ENCODE results near the gene ZFR2.

- TF ChIP-seq POLR2A (IDR thresholded peaks at IDR 0.05; ENCODE audit: low read depth, low read length) (no peak), CTCF (IDR thresholded peaks at IDR 0.05 in 2 of 3, conservative IDR thresholded peaks at IDR 0.05 in 1 of 3; ENCODE audit: control insufficient read depth in 2 of 3, extremely low read depth in 1 of 3, insufficient read depth in 1 of 3, low read depth in 3 of 3, low read length in 3 of 3) (no peak), NRF1 (conservative IDR thresholded peaks at IDR 0.05; ENCODE audit: low read depth, low read length) (no peak), PRDM15 (CRISPR knock-in tag; IDR thresholded peaks at IDR 0.05) (no peak), MYC (IDR thresholded peaks at IDR 0.05; ENCODE audit: insufficient read depth, insufficient read length, insufficient replicate concordance, low read length, severe bottlenecking) (no peak)
These were observed 93.0 kb downstream of the ZFR2 start for GRCh38 chr19:3775831-3776230.
